Measurements from ENCODE around the gene OSBPL2. TPM values are rescaled to one million over a fixed set of nuclear protein-coding genes. Genes with fewer than 3 reads are reported as not detected.

OSBPL2 gene
- total RNA-seq, 1 experiment from 2014 or later, result 36.9 TPM

GRCh38 chr20:62191781-62192559 lies 46.4 kb upstream of the OSBPL2 start:
- Histone ChIP-seq H3K9me2 (ENCODE audit: insufficient read depth) (no peaks in the 10 kb centered on the region), H3K36me3 (ENCODE audit: control insufficient read depth in 1 of 2, insufficient read depth in 2 of 2, low read length in 2 of 2) (peaks cover 3 to 9% of the 10 kb centered on the region in 2 experiments; a peak in 2 of 4 replicates), H2AFZ (ENCODE audit: low read depth, low read length, poor library complexity, severe bottlenecking) (no peak overlapping the region), H3K4me1 (ENCODE audit: control insufficient read depth in 1 of 2, insufficient read depth in 2 of 2, low read length in 2 of 2) (no peaks in the 10 kb centered on the region), H4K20me1 (ENCODE audit: insufficient read depth) (no peaks in the 10 kb centered on the region), H3K4me2 (ENCODE audit: low read length) (no peak overlapping the region), H3K27me3 (ENCODE audit: insufficient read depth, low read length) (no peaks in the 10 kb centered on the region), H3K9me3 (ENCODE audit: control insufficient read depth in 1 of 2, insufficient read depth in 1 of 2, low read depth in 1 of 2, low read length in 2 of 2) (no peaks in the 10 kb centered on the region), H3K9ac (ENCODE audit: low read length) (no peak overlapping the region), H3K4me3 (replicated peaks in 1 of 2; ENCODE audit: low read depth in 1 of 2, low read length in 2 of 2) (no peak overlapping the region), H3K79me2 (ENCODE audit: insufficient read depth, low read length) (peaks cover 75% of the 10 kb centered on the region), H3K27ac (ENCODE audit: low read depth, low read length) (no peak overlapping the region)
- CTCF ChIA-PET, result no interaction called here
- TF ChIP-seq CBX3 (IDR thresholded peaks at IDR 0.05; ENCODE audit: low read depth), result no peak
- no TSS peak for BruUV-seq (replicated peaks)
- no peak for ATAC-seq
- RAD21 ChIA-PET (ENCODE audit: low non-redundant PET in 1 of 2, low total read pairs in 2 of 2, uncharacterized antibody in 2 of 2, unreplicated experiment in 2 of 2), result no interaction called here
- intact Hi-C loops (cut with micrococcal nuclease), result no loop called here
- POLR2A ChIA-PET, result no interaction called here
- DNase-seq (ENCODE audit: low read depth, low spot score), result no peak

GRCh38 chr20:62192635-62193034 lies 45.7 kb upstream of the OSBPL2 start:
- H3K4me3 ChIP-seq (replicated peaks in 1 of 2; ENCODE audit: low read depth in 1 of 2, low read length in 2 of 2), result no peak overlapping the region
- H3K36me3 ChIP-seq (ENCODE audit: control insufficient read depth in 1 of 2, insufficient read depth in 2 of 2, low read length in 2 of 2), result peaks cover 3 to 13% of the 10 kb centered on the region in 2 experiments; a peak in 3 of 4 replicates
- no peak overlapping the region for H3K9ac ChIP-seq (ENCODE audit: low read length)
- ChIA-PET RAD21 (ENCODE audit: low non-redundant PET in 1 of 2, low total read pairs in 2 of 2, uncharacterized antibody in 2 of 2, unreplicated experiment in 2 of 2) (no interaction called here), POLR2A (no interaction called here), CTCF (no interaction called here)
- no peaks in the 10 kb centered on the region for H4K20me1 ChIP-seq (ENCODE audit: insufficient read depth)
- H3K4me2 ChIP-seq (ENCODE audit: low read length), result no peak overlapping the region
- H3K27ac ChIP-seq (ENCODE audit: low read depth, low read length), result no peak overlapping the region
- intact Hi-C loops (cut with micrococcal nuclease), result no loop called here
- H2AFZ ChIP-seq (ENCODE audit: low read depth, low read length, poor library complexity, severe bottlenecking), result no peak overlapping the region
- H3K79me2 ChIP-seq (ENCODE audit: insufficient read depth, low read length), result peaks cover 69% of the 10 kb centered on the region
- no TSS peak for BruUV-seq (replicated peaks)
- DNase-seq (ENCODE audit: low read depth, low spot score), result no peak
- no peak for ATAC-seq
- no peaks in the 10 kb centered on the region for H3K27me3 ChIP-seq (ENCODE audit: insufficient read depth, low read length)
- H3K9me3 ChIP-seq (ENCODE audit: control insufficient read depth in 1 of 2, insufficient read depth in 1 of 2, low read depth in 1 of 2, low read length in 2 of 2), result no peaks in the 10 kb centered on the region
- H3K4me1 ChIP-seq (ENCODE audit: control insufficient read depth in 1 of 2, insufficient read depth in 2 of 2, low read length in 2 of 2), result no peaks in the 10 kb centered on the region
- H3K9me2 ChIP-seq (ENCODE audit: insufficient read depth), result no peaks in the 10 kb centered on the region
- TF ChIP-seq POLR2AphosphoS5 (IDR thresholded peaks at IDR 0.05; ENCODE audit: low read depth, low read length), result no peak
- TF ChIP-seq TCF7L2 (IDR thresholded peaks at IDR 0.05; ENCODE audit: borderline replicate concordance, extremely low read depth, insufficient read depth, insufficient read length), result no peak
- no peak for TF ChIP-seq ZNF274 (IDR thresholded peaks at IDR 0.05; ENCODE audit: low read depth, low read length)
- TF ChIP-seq SP1 (IDR thresholded peaks at IDR 0.05; ENCODE audit: low read depth), result no peak
- TF ChIP-seq CBX3 (IDR thresholded peaks at IDR 0.05; ENCODE audit: low read depth), result no peak
- TF ChIP-seq ZFX (IDR thresholded peaks at IDR 0.05), result no peak
- no peak for TF ChIP-seq CEBPB (IDR thresholded peaks at IDR 0.05; ENCODE audit: low read depth)
- TF ChIP-seq ELF1 (IDR thresholded peaks at IDR 0.05; ENCODE audit: borderline replicate concordance, low read depth), result no peak
- no peak for TF ChIP-seq RAD21 (IDR thresholded peaks at IDR 0.05; ENCODE audit: low read depth)
- no peak for TF ChIP-seq CTCF (IDR thresholded peaks at IDR 0.05 in 2 of 3, conservative IDR thresholded peaks at IDR 0.05 in 1 of 3; ENCODE audit: borderline replicate concordance in 1 of 3, insufficient read depth in 1 of 3, low read depth in 2 of 3, low read length in 2 of 3)
- TF ChIP-seq, protein P1, sequence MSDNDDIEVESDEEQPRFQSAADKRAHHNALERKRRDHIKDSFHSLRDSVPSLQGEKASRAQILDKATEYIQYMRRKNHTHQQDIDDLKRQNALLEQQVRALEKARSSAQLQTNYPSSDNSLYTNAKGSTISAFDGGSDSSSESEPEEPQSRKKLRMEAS (IDR thresholded peaks at IDR 0.05), result no peak
- TF ChIP-seq JUND (IDR thresholded peaks at IDR 0.05), result no peak
- TF ChIP-seq FOSL1 (IDR thresholded peaks at IDR 0.05; ENCODE audit: low read depth), result no peak
- no peak for TF ChIP-seq EZH2 (IDR thresholded peaks at IDR 0.05)
- TF ChIP-seq YY1 (IDR thresholded peaks at IDR 0.05; ENCODE audit: extremely low read depth, insufficient replicate concordance, low read depth, low read length), result no peak
- no peak for TF ChIP-seq EGR1 (IDR thresholded peaks at IDR 0.05; ENCODE audit: low read depth)
- TF ChIP-seq ATF3 (IDR thresholded peaks at IDR 0.05), result no peak
- no peak for TF ChIP-seq EZH2phosphoT487 (IDR thresholded peaks at IDR 0.05; ENCODE audit: borderline replicate concordance)

All from HCT116 (cell line).